GM12878 (cell line): ENCODE data around the gene ADGRV1.

Source experiments
- BCL11A ChIP-seq: IDR thresholded peaks from 2 replicates; pipeline ENCODE4 v1.6.1; 2011; ENCODE audit warnings: low read depth, low read length
- CHD1 ChIP-seq: IDR thresholded peaks from 2 replicates; pipeline ENCODE4 v1.6.1; 2012; ENCODE audit warnings: low read depth, low read length, improper control_type of control experiment
- CHD2 ChIP-seq: IDR thresholded peaks from 2 replicates; pipeline ENCODE4 v1.6.1; 2011; ENCODE audit warnings: low read depth, low read length, improper control_type of control experiment, borderline replicate concordance
- POLR2AphosphoS5 ChIP-seq: IDR thresholded peaks from 2 replicates; pipeline ENCODE4 v1.6.1; 2011; ENCODE audit warnings: mild to moderate bottlenecking, low read length, inconsistent platforms
- SUZ12 ChIP-seq: fragments of 200-600 bp; sonication (generic); IDR thresholded peaks from one replicate; pipeline ENCODE4 v1.6.1; 2018; ENCODE audit warnings: antibody characterized with exemption, mild to moderate bottlenecking; ENCODE audit not compliant: unreplicated experiment
- TF ChIP-seq, protein P1 (sequence below), 3 experiments: IDR thresholded peaks in 2 of 3; conservative IDR thresholded peaks in 1 of 3; 2 replicates each; pipeline ENCODE4 v1.5.1; 2011; ENCODE audit warnings: low read depth in 3 of 3, low read length in 3 of 3, mild to moderate bottlenecking in 3 of 3, control low read depth in 2 of 3, moderate library complexity in 2 of 3, inconsistent platforms in 1 of 3, mixed read lengths in 1 of 3; ENCODE audit not compliant: control insufficient read depth in 2 of 3, insufficient read depth in 1 of 3; ENCODE audit errors: extremely low read depth in 1 of 3
- TF ChIP-seq, protein P2 (sequence below): IDR thresholded peaks from 2 replicates; pipeline ENCODE4 v1.6.1; 2012; ENCODE audit warnings: low read length, inconsistent platforms
- TF ChIP-seq, protein P3 (sequence below): IDR thresholded peaks from 2 replicates; pipeline ENCODE4 v1.6.1; 2011; ENCODE audit warnings: low read depth, mild to moderate bottlenecking, low read length, moderate library complexity, borderline replicate concordance; ENCODE audit errors: extremely low read depth

DNA sequence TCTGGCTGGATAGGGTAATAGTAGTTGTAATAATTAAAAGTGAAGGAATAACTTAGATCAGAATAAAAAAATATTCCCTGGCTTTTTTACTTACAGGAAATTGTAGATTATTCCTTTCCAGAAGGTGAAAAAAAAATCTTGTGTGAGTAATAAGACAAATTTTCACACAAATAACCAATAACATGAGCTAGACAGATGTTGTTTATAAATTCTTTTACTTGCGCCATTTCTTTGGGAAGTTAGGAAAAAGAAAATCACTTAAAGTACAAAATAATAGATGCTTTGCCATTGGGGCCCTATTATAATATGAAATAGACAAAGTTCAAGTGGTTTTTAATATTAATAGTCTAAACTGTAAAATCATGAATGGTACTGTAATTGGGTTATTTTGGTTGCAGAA lies 620.4 kb downstream of the ADGRV1 start:
- TF ChIP-seq, protein P1, sequence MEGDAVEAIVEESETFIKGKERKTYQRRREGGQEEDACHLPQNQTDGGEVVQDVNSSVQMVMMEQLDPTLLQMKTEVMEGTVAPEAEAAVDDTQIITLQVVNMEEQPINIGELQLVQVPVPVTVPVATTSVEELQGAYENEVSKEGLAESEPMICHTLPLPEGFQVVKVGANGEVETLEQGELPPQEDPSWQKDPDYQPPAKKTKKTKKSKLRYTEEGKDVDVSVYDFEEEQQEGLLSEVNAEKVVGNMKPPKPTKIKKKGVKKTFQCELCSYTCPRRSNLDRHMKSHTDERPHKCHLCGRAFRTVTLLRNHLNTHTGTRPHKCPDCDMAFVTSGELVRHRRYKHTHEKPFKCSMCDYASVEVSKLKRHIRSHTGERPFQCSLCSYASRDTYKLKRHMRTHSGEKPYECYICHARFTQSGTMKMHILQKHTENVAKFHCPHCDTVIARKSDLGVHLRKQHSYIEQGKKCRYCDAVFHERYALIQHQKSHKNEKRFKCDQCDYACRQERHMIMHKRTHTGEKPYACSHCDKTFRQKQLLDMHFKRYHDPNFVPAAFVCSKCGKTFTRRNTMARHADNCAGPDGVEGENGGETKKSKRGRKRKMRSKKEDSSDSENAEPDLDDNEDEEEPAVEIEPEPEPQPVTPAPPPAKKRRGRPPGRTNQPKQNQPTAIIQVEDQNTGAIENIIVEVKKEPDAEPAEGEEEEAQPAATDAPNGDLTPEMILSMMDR (IDR thresholded peaks at IDR 0.05 in 2 of 3, conservative IDR thresholded peaks at IDR 0.05 in 1 of 3; ENCODE audit: control insufficient read depth in 2 of 3, extremely low read depth in 1 of 3, insufficient read depth in 1 of 3, low read depth in 3 of 3, low read length in 3 of 3) = no peak
- no peak for TF ChIP-seq SUZ12
- TF ChIP-seq POLR2AphosphoS5 = no peak
- TF ChIP-seq, protein P2, sequence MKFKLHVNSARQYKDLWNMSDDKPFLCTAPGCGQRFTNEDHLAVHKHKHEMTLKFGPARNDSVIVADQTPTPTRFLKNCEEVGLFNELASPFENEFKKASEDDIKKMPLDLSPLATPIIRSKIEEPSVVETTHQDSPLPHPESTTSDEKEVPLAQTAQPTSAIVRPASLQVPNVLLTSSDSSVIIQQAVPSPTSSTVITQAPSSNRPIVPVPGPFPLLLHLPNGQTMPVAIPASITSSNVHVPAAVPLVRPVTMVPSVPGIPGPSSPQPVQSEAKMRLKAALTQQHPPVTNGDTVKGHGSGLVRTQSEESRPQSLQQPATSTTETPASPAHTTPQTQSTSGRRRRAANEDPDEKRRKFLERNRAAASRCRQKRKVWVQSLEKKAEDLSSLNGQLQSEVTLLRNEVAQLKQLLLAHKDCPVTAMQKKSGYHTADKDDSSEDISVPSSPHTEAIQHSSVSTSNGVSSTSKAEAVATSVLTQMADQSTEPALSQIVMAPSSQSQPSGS = no peak
- no peak for TF ChIP-seq CHD2
- TF ChIP-seq, protein P3, sequence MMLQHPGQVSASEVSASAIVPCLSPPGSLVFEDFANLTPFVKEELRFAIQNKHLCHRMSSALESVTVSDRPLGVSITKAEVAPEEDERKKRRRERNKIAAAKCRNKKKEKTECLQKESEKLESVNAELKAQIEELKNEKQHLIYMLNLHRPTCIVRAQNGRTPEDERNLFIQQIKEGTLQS = no peak
- TF ChIP-seq BCL11A = no peak
- TF ChIP-seq CHD1 = no peak
